Dermis microvascular lymphatic vessel endothelial cell (primary cell): ENCODE measurements around the gene ETS2. TPM values are rescaled to one million over a fixed set of nuclear protein-coding genes. Genes with fewer than 3 reads are reported as not detected.
A peak's percentile ranks its signal among the peaks of the same experiment; 100 is the strongest.

ENCODE experiments used
- DNase-seq, 2 donors: peaks; one replicate each; pipeline versions ENCODE4 v3.0.0 to v3.0.0-alpha.2; 2010; ENCODE audit warnings: low read depth in 2 of 2
- total RNA-seq: library from RNA; depleted of rRNA; stranded (reverse); fragments of >200 nt; gene quantifications from 2 replicates; pipeline ENCODE4 v1.2.1, GENCODE V29; 2014

Gene ETS2
- total RNA-seq, 1 donor from 2014 or later: 20.9 TPM

GRCh38 chr21:38777531-38777930 lies 28.2 kb upstream of the ETS2 start:
- no peak for DNase-seq

GRCh38 chr21:38780879-38781278 lies 24.9 kb upstream of the ETS2 start:
- DNase-seq: no peak

DNA sequence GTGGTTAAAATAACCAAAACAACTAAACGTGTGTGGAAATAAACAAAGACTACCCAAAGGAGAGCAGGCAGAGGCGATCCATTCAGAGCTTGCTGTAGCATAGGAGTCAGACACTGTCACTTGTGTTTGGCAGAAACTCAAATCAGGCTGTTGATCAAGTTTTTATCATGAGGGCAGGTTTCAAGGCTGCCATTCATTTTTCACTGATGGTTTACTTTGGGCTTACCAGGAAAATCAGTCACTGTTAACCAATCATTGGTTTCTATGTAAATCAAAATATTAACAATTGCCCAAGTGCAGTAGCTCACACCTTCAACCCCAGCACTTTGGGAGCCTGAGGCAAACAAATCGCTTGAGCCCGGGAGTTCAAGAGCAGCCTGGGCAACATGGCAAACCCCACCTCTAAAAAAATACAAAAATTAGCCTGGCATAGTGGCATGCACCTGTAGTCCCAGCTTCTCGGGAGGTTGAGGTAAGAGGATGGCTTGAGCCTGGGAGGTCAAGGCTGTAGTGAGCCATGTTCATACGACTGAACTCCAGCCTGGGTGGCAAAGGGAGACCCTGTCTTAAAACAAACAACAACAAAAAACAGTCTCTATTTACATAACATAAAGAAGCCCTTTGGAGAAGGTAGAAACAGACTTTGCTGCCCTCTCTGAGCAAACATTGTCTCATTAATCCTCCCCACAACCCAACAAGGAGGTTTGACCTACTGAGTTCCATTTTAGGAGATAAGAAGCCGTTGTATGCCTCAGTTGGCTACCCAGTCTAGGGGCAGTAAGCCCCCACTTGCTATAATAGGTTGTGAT lies 21.1 kb upstream of the ETS2 start:
- no peak for DNase-seq

DNA sequence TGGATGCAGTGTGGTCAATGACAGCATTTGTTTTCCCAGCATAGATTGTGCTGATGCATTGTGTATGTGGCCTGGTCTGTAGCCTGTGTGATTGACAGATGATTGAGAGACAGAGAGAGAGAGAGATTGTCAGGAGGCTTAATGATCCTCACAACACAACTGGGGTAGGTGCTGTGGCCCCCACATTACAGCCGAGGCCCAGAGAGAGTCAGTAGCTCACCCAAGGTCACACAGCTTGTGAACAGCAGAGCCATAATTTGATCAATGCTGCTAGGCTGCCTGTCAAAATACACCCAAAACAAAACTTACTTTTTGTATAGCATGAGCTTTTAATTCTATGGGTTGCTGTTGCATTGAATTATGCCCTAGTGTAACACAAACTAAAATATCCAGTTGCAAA lies 20.2 kb upstream of the ETS2 start:
- no peak for DNase-seq

- no peak for DNase-seq
These were observed 18.7 kb upstream of the ETS2 start for GRCh38 chr21:38787016-38787415.

DNA sequence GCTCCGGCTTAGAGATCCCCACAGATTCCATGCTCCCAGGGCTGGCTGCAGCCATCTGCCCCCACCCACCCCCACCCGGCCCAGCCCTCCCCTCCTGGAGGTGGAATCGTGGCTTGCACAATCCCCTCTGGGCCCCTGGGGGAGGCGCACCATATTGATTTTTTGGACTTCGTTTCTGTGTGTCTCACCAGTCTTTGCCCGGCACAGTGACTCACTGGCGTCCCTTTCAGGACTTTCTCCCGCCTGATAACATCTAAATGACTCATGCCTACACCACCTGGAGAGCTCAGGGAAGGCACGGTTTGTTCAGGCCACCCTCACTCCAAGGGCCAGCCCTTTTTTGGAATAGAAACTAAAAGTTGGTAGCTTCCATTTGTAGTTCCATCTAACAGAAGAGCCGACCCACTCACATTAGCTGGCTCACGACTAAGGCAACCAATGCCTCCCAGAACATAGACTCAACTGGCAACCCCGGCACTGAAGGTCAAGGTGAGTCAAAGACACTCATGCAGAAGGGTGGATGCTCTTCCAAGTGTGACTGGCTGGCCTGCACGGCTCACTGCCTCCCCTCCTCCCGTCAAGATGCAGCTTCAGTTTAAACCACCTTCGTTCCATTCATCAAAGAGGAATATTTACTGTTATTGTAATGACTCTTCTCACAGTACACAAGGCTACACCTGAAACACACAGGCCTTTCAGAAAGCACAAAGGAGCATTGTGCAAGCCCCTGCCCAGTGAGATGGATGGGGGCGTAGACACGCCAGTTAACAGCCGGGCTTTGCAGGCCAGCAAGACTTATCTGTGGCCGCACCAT lies 18.1 kb upstream of the ETS2 start:
- peak in 1 of 2 donors; percentile 15 for DNase-seq

DNA sequence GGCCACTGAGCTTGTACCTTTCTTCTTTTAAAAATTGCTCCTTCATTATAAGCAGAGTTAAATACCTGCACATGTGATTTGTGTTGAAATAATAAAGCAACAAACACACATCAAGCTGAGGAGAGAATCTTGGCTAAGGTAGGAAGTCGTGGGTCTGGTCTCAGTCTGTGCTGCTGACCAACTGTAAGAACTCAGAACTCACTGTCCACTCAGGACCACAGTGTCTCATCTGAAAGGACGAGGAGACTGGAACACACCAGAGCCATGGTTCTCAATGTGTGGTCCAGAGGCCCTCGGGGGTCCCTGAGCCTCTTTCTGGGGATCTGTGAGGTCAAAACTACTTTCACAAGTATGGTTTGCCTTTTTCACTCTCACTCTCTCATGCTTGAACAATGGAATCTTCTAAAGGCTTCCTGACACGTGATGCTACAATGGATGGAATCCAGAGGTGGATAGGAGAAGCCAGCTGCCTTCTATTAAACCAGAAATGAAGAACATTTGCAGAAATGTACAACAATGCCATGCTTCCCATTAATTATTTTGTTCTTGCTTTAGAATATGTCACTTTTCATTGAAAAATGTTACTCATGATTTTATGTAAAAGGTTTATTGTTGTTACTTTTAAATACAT lies 17.3 kb upstream of the ETS2 start:
- peak in 1 of 2 donors; percentile 26 for DNase-seq

DNA sequence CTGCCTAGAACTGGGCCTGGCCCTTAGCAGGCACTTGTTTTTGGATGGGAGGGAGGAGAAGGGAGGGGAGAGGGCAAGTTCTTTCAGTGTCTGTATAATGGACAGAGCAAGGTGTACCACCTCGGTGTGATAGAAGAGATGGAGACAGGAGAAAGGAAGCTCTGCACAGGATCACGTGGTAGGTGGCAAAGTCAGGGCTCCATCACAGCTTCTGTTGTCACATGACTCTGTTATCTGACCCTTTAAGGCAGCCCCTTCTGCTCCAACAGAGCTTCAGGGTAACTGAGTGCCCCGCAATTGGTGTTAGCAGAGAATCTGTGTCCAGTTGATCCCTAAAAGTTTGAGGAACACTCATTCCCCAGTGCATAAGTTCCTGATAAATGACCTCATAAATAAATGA lies 16.5 kb upstream of the ETS2 start:
- no peak for DNase-seq

- no peak for DNase-seq
These were observed 15.7 kb upstream of the ETS2 start for GRCh38 chr21:38790059-38790458.

DNA sequence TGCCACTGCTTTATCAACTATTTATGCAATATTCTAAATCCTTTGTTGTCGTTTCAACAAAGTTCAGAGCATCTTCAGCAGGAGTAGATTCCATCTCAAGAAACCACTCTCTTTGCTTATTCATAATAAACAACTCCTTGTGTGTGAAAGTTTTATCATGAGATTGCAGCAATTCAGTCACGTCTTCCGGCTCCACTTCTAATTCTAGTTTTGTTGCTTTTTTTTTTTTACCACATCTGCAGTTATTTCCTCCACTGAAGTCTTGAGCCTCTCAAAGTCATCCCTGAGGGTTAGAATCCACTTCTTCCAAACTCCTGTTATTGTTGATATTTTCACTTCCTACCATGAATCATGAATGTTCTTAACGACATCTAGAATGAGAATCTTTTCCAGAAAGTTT lies 14.8 kb upstream of the ETS2 start:
- no peak for DNase-seq

GRCh38 chr21:38792676-38793459 lies 12.9 kb upstream of the ETS2 start:
- no peak for DNase-seq

DNA sequence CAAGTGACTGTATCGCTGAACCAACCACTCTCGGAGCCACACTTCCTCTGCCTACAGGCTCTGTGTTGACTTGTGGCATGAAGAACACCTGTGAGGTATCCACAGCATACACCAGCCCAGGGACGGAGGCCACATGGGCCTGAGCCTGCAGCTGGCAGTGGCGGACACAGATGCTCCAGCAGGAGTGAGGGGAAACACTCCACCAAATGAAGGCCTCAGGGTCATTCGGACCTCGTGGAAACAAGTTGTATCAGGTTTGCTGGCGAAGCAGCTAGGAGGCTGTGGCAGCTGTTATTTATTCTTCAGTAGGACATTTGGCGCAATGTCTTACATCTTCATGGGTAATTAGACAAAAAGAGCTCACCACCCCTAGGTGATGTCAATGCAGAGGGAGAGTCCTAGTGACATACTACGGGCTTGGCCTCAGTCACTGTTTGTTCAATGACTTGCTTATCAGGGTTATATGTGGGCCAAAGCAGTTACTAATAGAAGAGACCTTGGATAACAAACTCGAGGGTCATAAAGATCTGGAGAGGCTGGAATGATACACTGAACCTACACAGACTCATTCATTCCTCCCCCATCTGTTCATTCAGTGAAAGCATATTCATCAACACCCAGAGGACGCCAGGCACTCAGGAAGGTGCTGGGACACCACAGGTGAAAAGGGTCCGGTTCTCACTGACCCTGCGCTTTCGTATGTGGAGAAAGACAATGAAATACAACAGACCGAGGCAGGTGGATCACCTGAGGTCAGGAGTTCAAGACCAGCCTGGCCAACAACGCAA lies 11.6 kb upstream of the ETS2 start:
- DNase-seq: no peak

- no peak for DNase-seq
These were observed 10.8 kb upstream of the ETS2 start for GRCh38 chr21:38794978-38795377.

GRCh38 chr21:38795475-38795874 lies 10.3 kb upstream of the ETS2 start:
- DNase-seq: no peak

DNA sequence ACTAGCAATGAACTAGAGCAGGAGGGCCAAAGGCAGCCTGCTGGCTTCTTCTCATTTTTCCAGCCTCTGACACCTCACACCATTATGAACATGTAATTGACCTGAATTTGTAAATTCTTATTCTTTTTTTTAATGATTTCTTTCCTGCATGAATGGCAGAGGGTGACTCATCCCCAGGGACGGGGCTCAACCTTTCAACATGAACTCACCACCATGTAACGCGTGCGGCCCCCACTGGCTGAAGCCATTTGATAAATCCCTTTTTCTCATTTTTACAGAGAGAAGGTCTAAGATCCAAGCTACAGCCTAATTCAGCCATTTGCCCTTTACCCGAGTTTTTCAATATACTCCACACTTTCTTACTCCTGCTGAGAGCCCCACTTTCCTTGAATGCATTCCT lies 9.3 kb upstream of the ETS2 start:
- DNase-seq: peak in 1 of 2 donors; percentile 43

- no peak for DNase-seq
These were observed 8.3 kb upstream of the ETS2 start for GRCh38 chr21:38797470-38797869.

GRCh38 chr21:38798081-38798480 lies 7.6 kb upstream of the ETS2 start:
- no peak for DNase-seq

DNA sequence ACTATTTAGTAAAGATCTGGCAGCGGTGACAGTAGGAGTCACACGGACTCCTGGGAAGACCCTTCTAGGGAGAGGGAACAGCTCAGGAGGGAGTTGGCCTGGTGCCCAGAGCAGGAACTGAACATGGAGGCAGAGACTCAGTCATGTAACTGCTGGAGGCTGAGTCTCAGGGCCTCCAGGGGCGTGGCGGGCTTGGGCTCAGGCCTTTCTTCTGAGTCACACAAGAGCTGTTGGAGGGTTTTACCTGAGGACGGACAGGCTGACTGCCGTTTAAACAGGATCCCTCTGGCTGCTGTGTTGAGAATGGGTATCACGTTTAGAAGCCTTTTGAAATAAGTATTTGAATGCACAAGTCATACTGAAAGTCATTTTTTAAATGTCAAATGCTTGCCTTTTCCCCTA lies 7.2 kb upstream of the ETS2 start:
- peak in 1 of 2 donors; percentile 15 for DNase-seq

- DNase-seq: no peak
These were observed 5.5 kb upstream of the ETS2 start for GRCh38 chr21:38800046-38800758.
